NCI-H524 treated with DMSO at 0.1 percent for 48 hours (cell line): Measurements from ENCODE around the gene SERPIND1.
A peak's percentile ranks its signal among the peaks of the same experiment; 100 is the strongest.

Experiments used
- DNase-seq: peaks from one replicate; lab custom pipeline; 2025; lab: John Stamatoyannopoulos, UW

SERPIND1 gene

GRCh38 chr22:20775342-20775895 is 1.5 kb downstream of the SERPIND1 start:
- no peak for DNase-seq

- no peak for DNase-seq
These were observed 2.9 kb downstream of the SERPIND1 start for GRCh38 chr22:20776624-20777405.

- DNase-seq: no peak
These were observed 3.7 kb downstream of the SERPIND1 start for GRCh38 chr22:20777420-20778177.

GRCh38 chr22:20779014-20779817 is 5.3 kb downstream of the SERPIND1 start:
- DNase-seq: no peak

- no peak for DNase-seq
These were observed 5.9 kb downstream of the SERPIND1 start for GRCh38 chr22:20779818-20780158.

- DNase-seq: no peak
These were observed 7.5 kb downstream of the SERPIND1 start for GRCh38 chr22:20781272-20781990.

- no peak for DNase-seq
These were observed 8.2 kb downstream of the SERPIND1 start for GRCh38 chr22:20782083-20782482.

GRCh38 chr22:20782596-20783299 is 8.8 kb downstream of the SERPIND1 start:
- DNase-seq: no peak

- no peak for DNase-seq
These were observed 9.4 kb downstream of the SERPIND1 start for GRCh38 chr22:20783300-20783673.

GRCh38 chr22:20783844-20784723 is 10.2 kb downstream of the SERPIND1 start:
- DNase-seq: no peak

- no peak for DNase-seq
These were observed 11.5 kb downstream of the SERPIND1 start for GRCh38 chr22:20785415-20785814.

- DNase-seq: no peak
These were observed 12.1 kb downstream of the SERPIND1 start for GRCh38 chr22:20786048-20786447.

GRCh38 chr22:20786536-20786979 is 12.6 kb downstream of the SERPIND1 start:
- no peak for DNase-seq

- DNase-seq: no peak
These were observed 13.3 kb downstream of the SERPIND1 start for GRCh38 chr22:20787223-20787622.

GRCh38 chr22:20787746-20788626 is 14.1 kb downstream of the SERPIND1 start:
- DNase-seq: no peak

- peak; percentile 54 for DNase-seq
These were observed 14.9 kb downstream of the SERPIND1 start for GRCh38 chr22:20788627-20789344.

- no peak for DNase-seq
These were observed 18.5 kb downstream of the SERPIND1 start for GRCh38 chr22:20792221-20792965.
